PFSK-1 (cell line): ENCODE results near the gene JAGN1.

ENCODE experiments used
- FOXP2 ChIP-seq: optimal IDR thresholded peaks from 2 replicates; pipeline ENCODE3; 2011; ENCODE audit warnings: borderline replicate concordance, control low read depth, inconsistent platforms; ENCODE audit not compliant: insufficient read depth; ENCODE audit errors: extremely low read length, extremely low read depth
- POLR2AphosphoS5 ChIP-seq: IDR thresholded peaks from 2 replicates; pipeline ENCODE4 v1.6.1; 2012; ENCODE audit warnings: low read depth, mild to moderate bottlenecking, control low read depth, low read length, moderate library complexity
- SIN3A ChIP-seq: IDR thresholded peaks from 2 replicates; pipeline ENCODE4 v1.6.1; 2012; ENCODE audit warnings: mild to moderate bottlenecking, low read length, moderate library complexity, borderline replicate concordance; ENCODE audit not compliant: insufficient read depth
- TAF1 ChIP-seq: IDR thresholded peaks from 2 replicates; pipeline ENCODE4 v1.6.1; 2012; ENCODE audit warnings: low read length, control low read depth, borderline replicate concordance; ENCODE audit not compliant: insufficient read depth
- TF ChIP-seq, protein P1 (sequence below), 2 experiments: IDR thresholded peaks; 2 replicates each; pipeline versions ENCODE4 v1.6.1 to v1.8.0; 2011 to 2012; ENCODE audit warnings: low read depth in 2 of 2, low read length in 2 of 2, control low read depth in 1 of 2, inconsistent platforms in 1 of 2, mild to moderate bottlenecking in 1 of 2, moderate library complexity in 1 of 2; ENCODE audit not compliant: insufficient read depth in 1 of 2

JAGN1 gene

DNA sequence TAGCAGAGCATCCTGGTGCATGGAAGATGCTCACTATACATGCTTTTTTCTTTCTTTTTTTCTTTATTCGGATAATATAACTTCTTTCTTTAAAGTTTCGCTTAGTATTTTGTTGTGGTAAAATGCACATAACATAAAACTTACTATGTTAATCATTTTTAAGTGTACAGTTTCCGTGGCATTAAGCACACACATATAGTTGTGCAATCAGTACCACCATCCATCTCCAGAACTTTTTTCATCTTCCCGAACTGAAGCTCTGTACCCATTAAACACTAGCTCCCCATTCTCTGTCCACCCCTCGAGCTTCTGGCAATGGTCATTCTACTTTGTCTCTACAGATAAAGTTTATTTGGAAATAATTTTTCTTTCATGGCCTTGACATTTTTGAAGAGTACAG is 1.0 kb upstream of the JAGN1 start:
- TF ChIP-seq FOXP2 (no peak), TAF1 (no peak), POLR2AphosphoS5 (no peak), SIN3A (no peak)
- TF ChIP-seq, protein P1, sequence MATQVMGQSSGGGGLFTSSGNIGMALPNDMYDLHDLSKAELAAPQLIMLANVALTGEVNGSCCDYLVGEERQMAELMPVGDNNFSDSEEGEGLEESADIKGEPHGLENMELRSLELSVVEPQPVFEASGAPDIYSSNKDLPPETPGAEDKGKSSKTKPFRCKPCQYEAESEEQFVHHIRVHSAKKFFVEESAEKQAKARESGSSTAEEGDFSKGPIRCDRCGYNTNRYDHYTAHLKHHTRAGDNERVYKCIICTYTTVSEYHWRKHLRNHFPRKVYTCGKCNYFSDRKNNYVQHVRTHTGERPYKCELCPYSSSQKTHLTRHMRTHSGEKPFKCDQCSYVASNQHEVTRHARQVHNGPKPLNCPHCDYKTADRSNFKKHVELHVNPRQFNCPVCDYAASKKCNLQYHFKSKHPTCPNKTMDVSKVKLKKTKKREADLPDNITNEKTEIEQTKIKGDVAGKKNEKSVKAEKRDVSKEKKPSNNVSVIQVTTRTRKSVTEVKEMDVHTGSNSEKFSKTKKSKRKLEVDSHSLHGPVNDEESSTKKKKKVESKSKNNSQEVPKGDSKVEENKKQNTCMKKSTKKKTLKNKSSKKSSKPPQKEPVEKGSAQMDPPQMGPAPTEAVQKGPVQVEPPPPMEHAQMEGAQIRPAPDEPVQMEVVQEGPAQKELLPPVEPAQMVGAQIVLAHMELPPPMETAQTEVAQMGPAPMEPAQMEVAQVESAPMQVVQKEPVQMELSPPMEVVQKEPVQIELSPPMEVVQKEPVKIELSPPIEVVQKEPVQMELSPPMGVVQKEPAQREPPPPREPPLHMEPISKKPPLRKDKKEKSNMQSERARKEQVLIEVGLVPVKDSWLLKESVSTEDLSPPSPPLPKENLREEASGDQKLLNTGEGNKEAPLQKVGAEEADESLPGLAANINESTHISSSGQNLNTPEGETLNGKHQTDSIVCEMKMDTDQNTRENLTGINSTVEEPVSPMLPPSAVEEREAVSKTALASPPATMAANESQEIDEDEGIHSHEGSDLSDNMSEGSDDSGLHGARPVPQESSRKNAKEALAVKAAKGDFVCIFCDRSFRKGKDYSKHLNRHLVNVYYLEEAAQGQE (IDR thresholded peaks at IDR 0.05; ENCODE audit: insufficient read depth in 1 of 2, low read depth in 2 of 2, low read length in 2 of 2) = no peak

GRCh38 chr3:9891072-9891622 is 737 bp downstream of the JAGN1 start:
- TF ChIP-seq POLR2AphosphoS5 (no peak), SIN3A (no peak), TAF1 (no peak), FOXP2 (no peak)
- TF ChIP-seq, protein P1 (IDR thresholded peaks at IDR 0.05; ENCODE audit: insufficient read depth in 1 of 2, low read depth in 2 of 2, low read length in 2 of 2) = no peak

GRCh38 chr3:9893739-9894138 is 3.3 kb downstream of the JAGN1 start:
- TF ChIP-seq TAF1 = no peak
- TF ChIP-seq, protein P1 (IDR thresholded peaks at IDR 0.05; ENCODE audit: insufficient read depth in 1 of 2, low read depth in 2 of 2, low read length in 2 of 2) = no peak
- no peak for TF ChIP-seq SIN3A
- TF ChIP-seq POLR2AphosphoS5 = no peak
- TF ChIP-seq FOXP2 = no peak

DNA sequence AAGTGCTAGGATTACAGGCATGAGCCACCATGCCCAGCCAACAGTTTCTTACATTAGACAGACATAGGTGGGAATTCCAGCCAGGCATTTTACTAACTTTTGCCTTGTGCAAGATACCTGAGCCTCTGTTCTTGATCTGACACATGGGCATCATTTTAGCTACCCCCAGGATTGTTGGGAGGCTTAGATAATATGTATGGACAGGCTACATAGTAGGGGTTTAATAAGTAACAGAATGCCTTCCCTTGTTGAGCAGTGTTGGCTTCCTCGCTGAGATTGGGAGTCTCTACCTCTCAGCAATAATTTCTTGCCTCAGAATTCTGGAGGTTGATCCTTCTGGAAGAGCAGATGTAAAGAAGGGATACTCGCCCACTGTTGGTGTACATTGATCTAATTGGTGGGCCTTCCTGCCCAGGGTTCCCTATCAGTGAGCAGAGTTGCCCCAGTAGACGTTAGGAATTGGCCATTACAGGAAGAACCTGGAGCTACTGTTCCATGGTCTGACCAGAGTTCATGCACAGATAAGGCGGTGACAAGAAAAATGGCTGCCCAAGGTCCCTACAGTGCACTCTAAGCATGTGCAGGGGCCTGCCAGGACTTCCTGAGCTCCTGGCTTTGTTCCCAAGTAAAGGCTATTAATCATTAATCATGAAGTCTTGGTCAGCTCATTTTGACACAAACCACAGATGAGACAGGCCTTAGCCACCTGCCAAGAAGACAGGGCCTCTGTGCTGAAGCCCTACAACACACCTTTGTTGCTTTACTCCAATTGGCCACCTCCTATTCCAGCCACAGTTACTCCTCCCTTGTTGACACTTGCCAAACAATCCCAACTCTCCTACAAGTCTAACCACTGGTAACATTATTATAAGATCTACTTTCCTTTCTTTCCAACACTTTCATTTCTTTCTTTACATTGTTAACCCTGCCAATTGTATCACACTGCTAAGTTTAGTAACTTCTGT is 7.3 kb downstream of the JAGN1 start:
- TF ChIP-seq SIN3A (no peak), TAF1 (no peak), FOXP2 (no peak), POLR2AphosphoS5 (no peak)
- TF ChIP-seq, protein P1 (IDR thresholded peaks at IDR 0.05; ENCODE audit: insufficient read depth in 1 of 2, low read depth in 2 of 2, low read length in 2 of 2) = no peak
